Cardiac septum (tissue), 1 donor: Measurements from ENCODE around the gene TEKT2. TPM values are rescaled to one million over a fixed set of nuclear protein-coding genes. Genes with fewer than 3 reads are reported as not detected.

Experiments used
- total RNA-seq: library from RNA; stranded (reverse); fragmentation: NEBNext Ultra II Directional; extraction: Animal tissue kit (Norgen Biotek cat#: 25700); gene quantifications from one replicate; pipeline ENCODE4 v1.2.1, GENCODE V29; 2021
- donor health status: DM: no; HTN: no; CAD: no.

TEKT2 gene
- total RNA-seq, 1 donor from 2014 or later: not detected

Other genes starting within 250 kb of the TEKT2 start
- gene AGO1, start 200.9 kb upstream of the TEKT2 start, total RNA-seq: 21.1 TPM
- 17.5 TPM for gene AGO3, start 153.0 kb upstream of the TEKT2 start, total RNA-seq
- gene ADPRS, start 4.8 kb downstream of the TEKT2 start, total RNA-seq: 17.6 TPM
- gene COL8A2, start 41.1 kb downstream of the TEKT2 start, total RNA-seq: 1.7 TPM
- 47.9 TPM for gene TRAPPC3, start 65.4 kb downstream of the TEKT2 start, total RNA-seq
- 262 TPM for gene MAP7D1, start 72.1 kb downstream of the TEKT2 start, total RNA-seq
- 86.5 TPM for gene THRAP3, start 140.3 kb downstream of the TEKT2 start, total RNA-seq
- 3.3 TPM for gene SH3D21, start 222.3 kb downstream of the TEKT2 start, total RNA-seq
- 11.3 TPM for gene EVA1B, start 239.6 kb downstream of the TEKT2 start, total RNA-seq